Hepatocyte (in vitro differentiated cells): ENCODE measurements around the gene TTC17.

Experiments
- EZH2 ChIP-seq: fragments of 200-600 bp; sonication (generic); IDR thresholded peaks from 2 replicates; pipeline ENCODE4 v1.6.1; 2016; ENCODE audit warnings: antibody characterized with exemption, mild to moderate bottlenecking, borderline replicate concordance
- TF ChIP-seq, protein P1 (sequence below): fragments of 200-600 bp; sonication (generic); IDR thresholded peaks from 2 replicates; pipeline ENCODE4 v1.5.1; 2016; ENCODE audit warnings: antibody characterized with exemption, mild to moderate bottlenecking; ENCODE audit not compliant: poor library complexity

DNA sequence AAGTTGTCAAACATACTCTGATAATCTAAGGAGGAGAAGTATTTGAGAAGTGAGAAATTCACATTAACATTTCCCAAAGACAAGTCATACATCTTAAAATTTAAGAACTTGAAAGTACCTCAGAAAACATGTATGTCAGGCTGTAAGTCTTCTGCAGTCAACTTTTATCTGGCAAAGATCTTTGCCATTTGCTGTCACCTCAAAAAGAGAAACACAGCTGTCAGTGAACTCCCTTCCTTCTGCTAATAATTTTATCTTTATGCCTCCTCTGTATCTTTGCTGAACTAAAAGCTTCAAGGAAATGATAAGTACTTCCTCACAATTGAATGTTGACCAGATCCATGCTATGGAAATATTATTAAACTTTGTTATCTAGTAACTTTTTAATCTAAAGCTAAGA is 18.7 kb downstream of the TTC17 start:
- no peak for TF ChIP-seq EZH2
- TF ChIP-seq, protein P1, sequence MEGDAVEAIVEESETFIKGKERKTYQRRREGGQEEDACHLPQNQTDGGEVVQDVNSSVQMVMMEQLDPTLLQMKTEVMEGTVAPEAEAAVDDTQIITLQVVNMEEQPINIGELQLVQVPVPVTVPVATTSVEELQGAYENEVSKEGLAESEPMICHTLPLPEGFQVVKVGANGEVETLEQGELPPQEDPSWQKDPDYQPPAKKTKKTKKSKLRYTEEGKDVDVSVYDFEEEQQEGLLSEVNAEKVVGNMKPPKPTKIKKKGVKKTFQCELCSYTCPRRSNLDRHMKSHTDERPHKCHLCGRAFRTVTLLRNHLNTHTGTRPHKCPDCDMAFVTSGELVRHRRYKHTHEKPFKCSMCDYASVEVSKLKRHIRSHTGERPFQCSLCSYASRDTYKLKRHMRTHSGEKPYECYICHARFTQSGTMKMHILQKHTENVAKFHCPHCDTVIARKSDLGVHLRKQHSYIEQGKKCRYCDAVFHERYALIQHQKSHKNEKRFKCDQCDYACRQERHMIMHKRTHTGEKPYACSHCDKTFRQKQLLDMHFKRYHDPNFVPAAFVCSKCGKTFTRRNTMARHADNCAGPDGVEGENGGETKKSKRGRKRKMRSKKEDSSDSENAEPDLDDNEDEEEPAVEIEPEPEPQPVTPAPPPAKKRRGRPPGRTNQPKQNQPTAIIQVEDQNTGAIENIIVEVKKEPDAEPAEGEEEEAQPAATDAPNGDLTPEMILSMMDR = no peak
